GM23338 (cell line): ENCODE measurements around the gene MRPS11. TPM values are rescaled to one million over a fixed set of nuclear protein-coding genes. Genes with fewer than 3 reads are reported as not detected.

ENCODE experiments used
- ATAC-seq: fragments of 200-7000 bp; cut with Tn5 transposase; 3 replicates; pipeline ENCODE4 v1.9.1; 2020
- DNase-seq: peaks from one replicate; pipeline ENCODE4 v3.0.0-alpha.2; 2015; ENCODE audit warnings: low spot score
- H2AFZ ChIP-seq: fragments of 200-600 bp; sonication (generic); 2 replicates; pipeline ENCODE4 v1.8.0; 2016; ENCODE audit warnings: antibody characterized with exemption, mild to moderate bottlenecking, moderate library complexity
- H3F3A ChIP-seq: fragments of 200-600 bp; sonication (generic); replicated peaks from 2 replicates; pipeline ENCODE4 v1.8.0; 2017; ENCODE audit warnings: antibody characterized with exemption, mixed run types, low read depth
- H3K27ac ChIP-seq: fragments of 200-600 bp; sonication (generic); 2 replicates; pipeline ENCODE4 v1.6.1; 2016; ENCODE audit warnings: low read depth
- H3K27me3 ChIP-seq: fragments of 200-600 bp; sonication (generic); 2 replicates; pipeline ENCODE4 v1.8.0; 2016; ENCODE audit warnings: mild to moderate bottlenecking, mixed run types, moderate library complexity; ENCODE audit not compliant: insufficient read depth
- H3K36me3 ChIP-seq: fragments of 200-600 bp; sonication (generic); 2 replicates; pipeline ENCODE4 v1.8.0; 2016; ENCODE audit warnings: mild to moderate bottlenecking; ENCODE audit not compliant: insufficient read depth
- H3K4me1 ChIP-seq: fragments of 200-600 bp; sonication (generic); 2 replicates; pipeline ENCODE4 v1.8.0; 2016; ENCODE audit warnings: mild to moderate bottlenecking, moderate library complexity; ENCODE audit not compliant: insufficient read depth
- H3K4me2 ChIP-seq: fragments of 200-600 bp; sonication (generic); 2 replicates; pipeline ENCODE4 v1.7.1; 2017; ENCODE audit warnings: mixed run types
- H3K4me3 ChIP-seq: fragments of 200-600 bp; sonication (generic); 2 replicates; pipeline ENCODE4 v1.6.1; 2016; ENCODE audit warnings: mixed run types
- H3K79me2 ChIP-seq: fragments of 200-600 bp; sonication (generic); replicated peaks from 2 replicates; pipeline ENCODE4 v1.8.0; 2017; ENCODE audit warnings: mild to moderate bottlenecking; ENCODE audit not compliant: insufficient read depth
- H3K9me2 ChIP-seq: fragments of 200-600 bp; sonication (generic); 2 replicates; pipeline ENCODE4 v1.8.0; 2017; ENCODE audit not compliant: insufficient read depth
- H4K20me1 ChIP-seq: fragments of 200-600 bp; sonication (generic); replicated peaks from 2 replicates; pipeline ENCODE4 v1.8.0; 2017; ENCODE audit warnings: mild to moderate bottlenecking; ENCODE audit not compliant: insufficient read depth
- H3K27ac Mint-ChIP-seq: 2 replicates; pipeline ENCODE4 v1.8.0; 2020; ENCODE audit warnings: inconsistent platforms, mild to moderate bottlenecking, moderate library complexity, mixed read lengths
- H3K27me3 Mint-ChIP-seq: 3 replicates; pipeline ENCODE4 v1.8.0; 2022; ENCODE audit warnings: low read depth, mild to moderate bottlenecking, moderate library complexity, mixed read lengths, inconsistent platforms; ENCODE audit not compliant: insufficient read depth, poor library complexity
- H3K36me3 Mint-ChIP-seq: 3 replicates; pipeline ENCODE4 v1.8.0; 2021; ENCODE audit warnings: low read depth, mild to moderate bottlenecking, inconsistent platforms, moderate library complexity, mixed read lengths
- H3K4me1 Mint-ChIP-seq: 3 replicates; pipeline ENCODE4 v1.8.0; 2020; ENCODE audit warnings: mild to moderate bottlenecking, inconsistent platforms, mixed read lengths
- H3K4me3 Mint-ChIP-seq: 3 replicates; pipeline ENCODE4 v1.8.0; 2021; ENCODE audit warnings: moderate library complexity, mild to moderate bottlenecking, inconsistent platforms, mixed read lengths
- H3K9me3 Mint-ChIP-seq: 3 replicates; pipeline ENCODE4 v1.8.0; 2020; ENCODE audit warnings: moderate library complexity, mild to moderate bottlenecking, inconsistent platforms, mixed read lengths
- CREB1 ChIP-seq: fragments of 250-450 bp; sonication (Bioruptor Pico); IDR thresholded peaks from 2 replicates; pipeline ENCODE4 v1.5.0; 2020; ENCODE audit warnings: low read depth, mild to moderate bottlenecking, moderate library complexity
- EZH2 ChIP-seq: fragments of 200-600 bp; sonication (generic); IDR thresholded peaks from one replicate; pipeline ENCODE4 v1.8.0; 2017; ENCODE audit warnings: antibody characterized with exemption, mild to moderate bottlenecking, low read depth; ENCODE audit not compliant: unreplicated experiment
- JUNB ChIP-seq: IDR thresholded peaks from one replicate; pipeline ENCODE4 v1.6.1; 2016; ENCODE audit warnings: antibody characterized with exemption; ENCODE audit not compliant: unreplicated experiment
- NANOG ChIP-seq: IDR thresholded peaks from 2 replicates; pipeline ENCODE4 v1.6.1; 2016; ENCODE audit warnings: antibody characterized with exemption, borderline replicate concordance
- STAT1 ChIP-seq: IDR thresholded peaks from one replicate; pipeline ENCODE4 v1.6.1; 2016; ENCODE audit warnings: antibody characterized with exemption; ENCODE audit not compliant: unreplicated experiment
- ZNF114 ChIP-seq: fragments of 250-450 bp; sonication (Bioruptor Pico); IDR thresholded peaks from 2 replicates; pipeline ENCODE4 v1.5.0; 2020; ENCODE audit warnings: mild to moderate bottlenecking, moderate library complexity
- ZNF331 ChIP-seq: fragments of 250-450 bp; sonication (Bioruptor Pico); IDR thresholded peaks from 2 replicates; pipeline ENCODE4 v1.5.0; 2020; ENCODE audit warnings: low read depth, mild to moderate bottlenecking, moderate library complexity
- polyA plus RNA-seq: library from polyadenylated mRNA; unstranded; fragments of >200 nt; fragmentation: Nextera tagmentation; extraction: Ambion mirVana; gene quantifications from 2 replicates; pipeline ENCODE4 v1.2.1, GENCODE V29; 2016
- total RNA-seq: library from RNA; depleted of rRNA; stranded (reverse); fragments of >200 nt; shearing (Covaris generic); gene quantifications from 2 replicates; pipeline ENCODE4 v1.2.3, GENCODE V29; 2014
- TF ChIP-seq, protein P1 (sequence below): fragments of 250-450 bp; sonication (Bioruptor Pico); IDR thresholded peaks from 2 replicates; pipeline ENCODE4 v1.5.0; 2020; ENCODE audit warnings: mild to moderate bottlenecking, moderate library complexity
- TF ChIP-seq, protein P2 (sequence below), 2 experiments: fragments of 200-600 bp in 1 of 2; sonication (generic) in 1 of 2; conservative IDR thresholded peaks; 2 replicates each; pipeline versions ENCODE4 v1.5.1 to v1.6.1; 2016 to 2017; ENCODE audit warnings: antibody characterized with exemption in 2 of 2, low read depth in 2 of 2, mild to moderate bottlenecking in 2 of 2, moderate library complexity in 1 of 2
- TF ChIP-seq, protein P3 (sequence below): IDR thresholded peaks from 2 replicates; pipeline ENCODE4 v1.6.1; 2016; ENCODE audit warnings: antibody characterized with exemption

MRPS11 gene
- total and polyA plus RNA-seq, 2 experiments from 2014 or later = 35.8 to 57.9 TPM

DNA sequence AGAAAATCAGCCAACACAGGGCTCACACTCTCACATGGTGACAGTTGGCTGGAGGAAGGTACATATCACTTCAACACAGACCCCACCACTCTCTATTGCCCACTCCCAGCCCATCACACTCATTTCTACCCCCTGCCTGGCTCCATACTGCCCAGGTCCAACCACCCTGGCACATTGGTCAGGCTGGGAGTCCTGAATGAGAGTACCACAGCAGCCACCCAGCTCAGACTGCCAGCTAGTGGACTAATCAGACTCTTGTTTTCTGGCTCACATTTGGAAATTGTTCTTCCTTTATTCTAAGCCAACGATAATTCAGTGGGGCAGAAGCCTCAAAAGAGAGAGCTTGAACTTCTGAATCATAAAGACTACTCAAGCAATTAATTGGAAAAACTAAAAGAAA lies 20.3 kb upstream of the MRPS11 start:
- TF ChIP-seq JUNB (no peak), NANOG (no peak), STAT1 (no peak), ZNF331 (CRISPR knock-in tag) (no peak), ZNF114 (CRISPR knock-in tag) (no peak), CREB1 (CRISPR knock-in tag) (no peak), EZH2 (no peak)
- TF ChIP-seq, protein P1, sequence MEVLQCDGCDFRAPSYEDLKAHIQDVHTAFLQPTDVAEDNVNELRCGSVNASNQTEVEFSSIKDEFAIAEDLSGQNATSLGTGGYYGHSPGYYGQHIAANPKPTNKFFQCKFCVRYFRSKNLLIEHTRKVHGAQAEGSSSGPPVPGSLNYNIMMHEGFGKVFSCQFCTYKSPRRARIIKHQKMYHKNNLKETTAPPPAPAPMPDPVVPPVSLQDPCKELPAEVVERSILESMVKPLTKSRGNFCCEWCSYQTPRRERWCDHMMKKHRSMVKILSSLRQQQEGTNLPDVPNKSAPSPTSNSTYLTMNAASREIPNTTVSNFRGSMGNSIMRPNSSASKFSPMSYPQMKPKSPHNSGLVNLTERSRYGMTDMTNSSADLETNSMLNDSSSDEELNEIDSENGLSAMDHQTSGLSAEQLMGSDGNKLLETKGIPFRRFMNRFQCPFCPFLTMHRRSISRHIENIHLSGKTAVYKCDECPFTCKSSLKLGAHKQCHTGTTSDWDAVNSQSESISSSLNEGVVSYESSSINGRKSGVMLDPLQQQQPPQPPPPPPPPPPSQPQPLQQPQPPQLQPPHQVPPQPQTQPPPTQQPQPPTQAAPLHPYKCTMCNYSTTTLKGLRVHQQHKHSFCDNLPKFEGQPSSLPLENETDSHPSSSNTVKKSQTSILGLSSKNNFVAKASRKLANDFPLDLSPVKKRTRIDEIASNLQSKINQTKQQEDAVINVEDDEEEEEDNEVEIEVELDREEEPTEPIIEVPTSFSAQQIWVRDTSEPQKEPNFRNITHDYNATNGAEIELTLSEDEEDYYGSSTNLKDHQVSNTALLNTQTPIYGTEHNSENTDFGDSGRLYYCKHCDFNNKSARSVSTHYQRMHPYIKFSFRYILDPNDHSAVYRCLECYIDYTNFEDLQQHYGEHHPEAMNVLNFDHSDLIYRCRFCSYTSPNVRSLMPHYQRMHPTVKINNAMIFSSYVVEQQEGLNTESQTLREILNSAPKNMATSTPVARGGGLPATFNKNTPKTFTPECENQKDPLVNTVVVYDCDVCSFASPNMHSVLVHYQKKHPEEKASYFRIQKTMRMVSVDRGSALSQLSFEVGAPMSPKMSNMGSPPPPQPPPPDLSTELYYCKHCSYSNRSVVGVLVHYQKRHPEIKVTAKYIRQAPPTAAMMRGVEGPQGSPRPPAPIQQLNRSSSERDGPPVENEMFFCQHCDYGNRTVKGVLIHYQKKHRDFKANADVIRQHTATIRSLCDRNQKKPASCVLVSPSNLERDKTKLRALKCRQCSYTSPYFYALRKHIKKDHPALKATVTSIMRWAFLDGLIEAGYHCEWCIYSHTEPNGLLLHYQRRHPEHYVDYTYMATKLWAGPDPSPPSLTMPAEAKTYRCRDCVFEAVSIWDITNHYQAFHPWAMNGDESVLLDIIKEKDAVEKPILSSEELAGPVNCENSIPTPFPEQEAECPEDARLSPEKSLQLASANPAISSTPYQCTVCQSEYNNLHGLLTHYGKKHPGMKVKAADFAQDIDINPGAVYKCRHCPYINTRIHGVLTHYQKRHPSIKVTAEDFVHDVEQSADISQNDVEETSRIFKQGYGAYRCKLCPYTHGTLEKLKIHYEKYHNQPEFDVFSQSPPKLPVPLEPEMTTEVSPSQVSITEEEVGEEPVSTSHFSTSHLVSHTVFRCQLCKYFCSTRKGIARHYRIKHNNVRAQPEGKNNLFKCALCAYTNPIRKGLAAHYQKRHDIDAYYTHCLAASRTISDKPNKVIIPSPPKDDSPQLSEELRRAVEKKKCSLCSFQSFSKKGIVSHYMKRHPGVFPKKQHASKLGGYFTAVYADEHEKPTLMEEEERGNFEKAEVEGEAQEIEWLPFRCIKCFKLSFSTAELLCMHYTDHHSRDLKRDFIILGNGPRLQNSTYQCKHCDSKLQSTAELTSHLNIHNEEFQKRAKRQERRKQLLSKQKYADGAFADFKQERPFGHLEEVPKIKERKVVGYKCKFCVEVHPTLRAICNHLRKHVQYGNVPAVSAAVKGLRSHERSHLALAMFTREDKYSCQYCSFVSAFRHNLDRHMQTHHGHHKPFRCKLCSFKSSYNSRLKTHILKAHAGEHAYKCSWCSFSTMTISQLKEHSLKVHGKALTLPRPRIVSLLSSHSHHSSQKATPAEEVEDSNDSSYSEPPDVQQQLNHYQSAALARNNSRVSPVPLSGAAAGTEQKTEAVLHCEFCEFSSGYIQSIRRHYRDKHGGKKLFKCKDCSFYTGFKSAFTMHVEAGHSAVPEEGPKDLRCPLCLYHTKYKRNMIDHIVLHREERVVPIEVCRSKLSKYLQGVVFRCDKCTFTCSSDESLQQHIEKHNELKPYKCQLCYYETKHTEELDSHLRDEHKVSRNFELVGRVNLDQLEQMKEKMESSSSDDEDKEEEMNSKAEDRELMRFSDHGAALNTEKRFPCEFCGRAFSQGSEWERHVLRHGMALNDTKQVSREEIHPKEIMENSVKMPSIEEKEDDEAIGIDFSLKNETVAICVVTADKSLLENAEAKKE (CRISPR knock-in tag) = no peak
- TF ChIP-seq, protein P2, sequence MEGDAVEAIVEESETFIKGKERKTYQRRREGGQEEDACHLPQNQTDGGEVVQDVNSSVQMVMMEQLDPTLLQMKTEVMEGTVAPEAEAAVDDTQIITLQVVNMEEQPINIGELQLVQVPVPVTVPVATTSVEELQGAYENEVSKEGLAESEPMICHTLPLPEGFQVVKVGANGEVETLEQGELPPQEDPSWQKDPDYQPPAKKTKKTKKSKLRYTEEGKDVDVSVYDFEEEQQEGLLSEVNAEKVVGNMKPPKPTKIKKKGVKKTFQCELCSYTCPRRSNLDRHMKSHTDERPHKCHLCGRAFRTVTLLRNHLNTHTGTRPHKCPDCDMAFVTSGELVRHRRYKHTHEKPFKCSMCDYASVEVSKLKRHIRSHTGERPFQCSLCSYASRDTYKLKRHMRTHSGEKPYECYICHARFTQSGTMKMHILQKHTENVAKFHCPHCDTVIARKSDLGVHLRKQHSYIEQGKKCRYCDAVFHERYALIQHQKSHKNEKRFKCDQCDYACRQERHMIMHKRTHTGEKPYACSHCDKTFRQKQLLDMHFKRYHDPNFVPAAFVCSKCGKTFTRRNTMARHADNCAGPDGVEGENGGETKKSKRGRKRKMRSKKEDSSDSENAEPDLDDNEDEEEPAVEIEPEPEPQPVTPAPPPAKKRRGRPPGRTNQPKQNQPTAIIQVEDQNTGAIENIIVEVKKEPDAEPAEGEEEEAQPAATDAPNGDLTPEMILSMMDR (conservative IDR thresholded peaks at IDR 0.05; ENCODE audit: low read depth in 2 of 2) = no peak
- TF ChIP-seq, protein P3, sequence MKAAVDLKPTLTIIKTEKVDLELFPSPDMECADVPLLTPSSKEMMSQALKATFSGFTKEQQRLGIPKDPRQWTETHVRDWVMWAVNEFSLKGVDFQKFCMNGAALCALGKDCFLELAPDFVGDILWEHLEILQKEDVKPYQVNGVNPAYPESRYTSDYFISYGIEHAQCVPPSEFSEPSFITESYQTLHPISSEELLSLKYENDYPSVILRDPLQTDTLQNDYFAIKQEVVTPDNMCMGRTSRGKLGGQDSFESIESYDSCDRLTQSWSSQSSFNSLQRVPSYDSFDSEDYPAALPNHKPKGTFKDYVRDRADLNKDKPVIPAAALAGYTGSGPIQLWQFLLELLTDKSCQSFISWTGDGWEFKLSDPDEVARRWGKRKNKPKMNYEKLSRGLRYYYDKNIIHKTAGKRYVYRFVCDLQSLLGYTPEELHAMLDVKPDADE = no peak
- H4K20me1 ChIP-seq = no peaks in the 10 kb centered on the region
- 0 out of 2 replicates have a peak, but pooled peaks cover 3% of the 10 kb centered on the region for H3K36me3 ChIP-seq
- H3K4me3 ChIP-seq = no peak overlapping the region
- no peaks in the 10 kb centered on the region for H3K36me3 Mint-ChIP-seq
- no peaks in the 10 kb centered on the region for H3K4me1 ChIP-seq
- H3K9me2 ChIP-seq = no peaks in the 10 kb centered on the region
- peaks cover 6% of the 10 kb centered on the region for H3K27me3 Mint-ChIP-seq
- peaks cover 13% of the 10 kb centered on the region for H3K9me3 Mint-ChIP-seq
- peaks cover 7% of the 10 kb centered on the region for H3K27me3 ChIP-seq
- DNase-seq (no peak), ATAC-seq (no peak)
- peaks cover 5% of the 10 kb centered on the region for H3K4me1 Mint-ChIP-seq
- no peaks in the 10 kb centered on the region for H3K79me2 ChIP-seq
- H3K27ac ChIP-seq = no peak overlapping the region
- no peak overlapping the region for H3K4me3 Mint-ChIP-seq
- no peak overlapping the region for H2AFZ ChIP-seq
- no peak overlapping the region for H3K27ac Mint-ChIP-seq
- no peak overlapping the region for H3K4me2 ChIP-seq
- H3F3A ChIP-seq = no peaks in the 10 kb centered on the region
